Ishikawa (cell line): ENCODE results near the gene PRDM16.

Experiments used
- CEBPB ChIP-seq: IDR thresholded peaks from 2 replicates; pipeline ENCODE4 v1.6.1; 2012
- CREB1 ChIP-seq: IDR thresholded peaks from 2 replicates; pipeline ENCODE4 v1.6.1; 2012; ENCODE audit warnings: low read depth
- EGR1 ChIP-seq: IDR thresholded peaks from 2 replicates; pipeline ENCODE4 v1.6.1; 2012
- EP300 ChIP-seq: IDR thresholded peaks from 2 replicates; pipeline ENCODE4 v1.6.1; 2012; ENCODE audit warnings: borderline replicate concordance
- RAD21 ChIP-seq: IDR thresholded peaks from 2 replicates; pipeline ENCODE4 v1.6.1; 2012; ENCODE audit warnings: low read depth
- REST ChIP-seq: IDR thresholded peaks from 2 replicates; pipeline ENCODE4 v1.6.1; 2012; ENCODE audit warnings: low read depth, mild to moderate bottlenecking
- TAF1 ChIP-seq: IDR thresholded peaks from 2 replicates; pipeline ENCODE4 v1.6.1; 2012; ENCODE audit warnings: low read depth, mild to moderate bottlenecking
- TEAD4 ChIP-seq: IDR thresholded peaks from 2 replicates; pipeline ENCODE4 v1.6.1; 2012
- YY1 ChIP-seq: IDR thresholded peaks from 2 replicates; pipeline ENCODE4 v1.6.1; 2012; ENCODE audit warnings: low read depth
- ZBTB7A ChIP-seq: IDR thresholded peaks from 2 replicates; pipeline ENCODE4 v1.6.1; 2012; ENCODE audit warnings: low read depth

- no peak for TF ChIP-seq TAF1
- TF ChIP-seq CREB1: no peak
- no peak for TF ChIP-seq YY1
- no peak for TF ChIP-seq EGR1
- TF ChIP-seq CEBPB: no peak
- TF ChIP-seq ZBTB7A: no peak
- no peak for TF ChIP-seq TEAD4
- TF ChIP-seq REST: no peak
- no peak for TF ChIP-seq RAD21
- no peak for TF ChIP-seq EP300
Observed at GRCh38 chr1:3459940-3460671, 391.1 kb downstream of the PRDM16 start.
